ENCODE data around the gene MINDY4. TPM values are rescaled to one million over a fixed set of nuclear protein-coding genes. Genes with fewer than 3 reads are reported as not detected.

MINDY4 gene
- total and polyA plus RNA-seq, 2 donors (not counting 1 experiment from before 2014, with no cell fraction given): 0.12 to 1.1 TPM

GRCh38 chr7:30911561-30911969, 140.3 kb downstream of the MINDY4 start, which contains the start of gene AQP1:
TSS of gene AQP1 (plus strand) at chr7:30911853. CDS start at chr7:30911910, 57 bp downstream.
- TF ChIP-seq CTCF (IDR thresholded peaks at IDR 0.05): no peak
- TF ChIP-seq EZH2 (IDR thresholded peaks at IDR 0.05; ENCODE audit: borderline replicate concordance, insufficient read depth, low read depth, low read length, poor library complexity, severe bottlenecking): no peak
- no peaks in the 10 kb centered on the region for H3K4me1 ChIP-seq (ENCODE audit: control insufficient read depth in 2 of 2, insufficient read depth in 2 of 2, low read length in 2 of 2)
- no peaks in the 10 kb centered on the region for H3K27me3 ChIP-seq (replicated peaks in 1 of 4; ENCODE audit: control extremely low read depth in 1 of 4, control insufficient read depth in 3 of 4, insufficient read depth in 4 of 4, low read length in 3 of 4)
- H4K20me1 ChIP-seq (ENCODE audit: control insufficient read depth, insufficient read depth, low read length, poor library complexity, severe bottlenecking): no peaks in the 10 kb centered on the region
- 15% methylated on average over 9 of the region's 12 CpGs for WGBS (ENCODE audit: insufficient coverage)
- no peaks in the 10 kb centered on the region for H3K9me3 ChIP-seq (ENCODE audit: control extremely low read depth in 1 of 3, control insufficient read depth in 2 of 3, insufficient read depth in 1 of 3, low read length in 2 of 3)
- H3K36me3 ChIP-seq (replicated peaks in 1 of 2; ENCODE audit: control extremely low read depth in 1 of 2, control insufficient read depth in 1 of 2, extremely low read depth in 1 of 2, insufficient read depth in 2 of 2, low read length in 1 of 2): no peaks in the 10 kb centered on the region
- CTCF ChIA-PET: no interaction called here
- Mint-ChIP-seq H3K4me3 (no peak within 1 kb of the TSS), H3K27me3 (peaks cover 5% of the 10 kb centered on the region), H3K9me3 (ENCODE audit: insufficient read depth) (no peaks in the 10 kb centered on the region), H3K27ac (no peak within 1 kb of the TSS), H3K4me1 (no peaks in the 10 kb centered on the region)
- no peaks in the 10 kb centered on the region for H3K79me2 ChIP-seq (ENCODE audit: control insufficient read depth, insufficient read depth, low read length)
- ATAC-seq (ENCODE audit: low read depth): no peak
- H3K4me2 ChIP-seq (replicated peaks; ENCODE audit: low read depth, low read length, poor library complexity, severe bottlenecking): no peak within 1 kb of the TSS
- H3K4me3 ChIP-seq (ENCODE audit: control extremely low read depth in 1 of 5, extremely low read depth in 1 of 5, insufficient read depth in 1 of 5, low read depth in 2 of 5, low read length in 4 of 5): no peak within 1 kb of the TSS
- H2AFZ ChIP-seq (ENCODE audit: insufficient read depth, low read depth, low read length, poor library complexity, severe bottlenecking): no peak within 1 kb of the TSS
- intact Hi-C loops (cut with micrococcal nuclease): no loop called here
- no peak within 1 kb of the TSS for H3K9ac ChIP-seq (ENCODE audit: low read length)
- no peak for DNase-seq
- H3K27ac ChIP-seq (ENCODE audit: low read length in 2 of 2): no peak within 1 kb of the TSS
- POLR2A ChIA-PET: no interaction called here

- Histone ChIP-seq H3K36me3 (replicated peaks in 1 of 2; ENCODE audit: control extremely low read depth in 1 of 2, control insufficient read depth in 1 of 2, extremely low read depth in 1 of 2, insufficient read depth in 2 of 2, low read length in 1 of 2) (no peaks in the 10 kb centered on the region), H2AFZ (ENCODE audit: insufficient read depth, low read depth, low read length, poor library complexity, severe bottlenecking) (no peak overlapping the region), H3K4me2 (replicated peaks; ENCODE audit: low read depth, low read length, poor library complexity, severe bottlenecking) (no peak overlapping the region), H3K4me1 (ENCODE audit: control insufficient read depth in 2 of 2, insufficient read depth in 2 of 2, low read length in 2 of 2) (no peaks in the 10 kb centered on the region), H3K4me3 (ENCODE audit: control extremely low read depth in 1 of 5, extremely low read depth in 1 of 5, insufficient read depth in 1 of 5, low read depth in 2 of 5, low read length in 4 of 5) (no peak overlapping the region), H3K27me3 (replicated peaks in 1 of 4; ENCODE audit: control extremely low read depth in 1 of 4, control insufficient read depth in 3 of 4, insufficient read depth in 4 of 4, low read length in 3 of 4) (no peaks in the 10 kb centered on the region), H4K20me1 (ENCODE audit: control insufficient read depth, insufficient read depth, low read length, poor library complexity, severe bottlenecking) (no peaks in the 10 kb centered on the region), H3K9ac (ENCODE audit: low read length) (no peak overlapping the region), H3K27ac (ENCODE audit: low read length in 2 of 2) (no peak overlapping the region), H3K9me3 (ENCODE audit: control extremely low read depth in 1 of 3, control insufficient read depth in 2 of 3, insufficient read depth in 1 of 3, low read length in 2 of 3) (no peaks in the 10 kb centered on the region), H3K79me2 (ENCODE audit: control insufficient read depth, insufficient read depth, low read length) (no peaks in the 10 kb centered on the region)
- 95% methylated on average over 21 of the region's 26 CpGs for WGBS (ENCODE audit: insufficient coverage)
- POLR2A ChIA-PET: no interaction called here
- Mint-ChIP-seq H3K4me3 (no peak overlapping the region), H3K27me3 (peaks cover 5% of the 10 kb centered on the region), H3K4me1 (no peaks in the 10 kb centered on the region), H3K27ac (no peak overlapping the region), H3K9me3 (ENCODE audit: insufficient read depth) (no peaks in the 10 kb centered on the region)
- TF ChIP-seq EZH2 (IDR thresholded peaks at IDR 0.05; ENCODE audit: borderline replicate concordance, insufficient read depth, low read depth, low read length, poor library complexity, severe bottlenecking): no peak
- TF ChIP-seq CTCF (IDR thresholded peaks at IDR 0.05): no peak
- DNase-seq (no peak), ATAC-seq (ENCODE audit: low read depth) (no peak)
- CTCF ChIA-PET: no interaction called here
- intact Hi-C loops (cut with micrococcal nuclease): no loop called here
Measured at GRCh38 chr7:30912021-30912730, 141.0 kb downstream of the MINDY4 start.
